H1 (cell line): Measurements from ENCODE around the gene CASTOR1. TPM values are rescaled to one million over a fixed set of nuclear protein-coding genes. Genes with fewer than 3 reads are reported as not detected.

ENCODE experiments used
- CTCF ChIA-PET: fragments of 300-600 bp; sonication (Branson Sonifier 250); formaldehyde crosslinking; loops from one replicate; lab custom pipeline; 2021; ENCODE audit not compliant: partially characterized antibody; lab: Charles Lee
- POLR2A ChIA-PET: fragments of 300-600 bp; sonication (Branson Sonifier 250); formaldehyde crosslinking; loops from one replicate; lab custom pipeline; 2021; ENCODE audit warnings: inconsistent platforms; ENCODE audit not compliant: partially characterized antibody; lab: Charles Lee
- DNase-seq, 2 experiments: peaks; one replicate each; pipeline versions ENCODE4 v3.0.0 to v3.0.0-alpha.2; 2010 to 2022; ENCODE audit warnings: low spot score in 2 of 2, low read depth in 1 of 2, mixed read lengths in 1 of 2
- FAIRE-seq: peaks from 2 replicates; lab custom pipeline; 2011; peaks lifted over from hg19 to GRCh38; lab: Jason Lieb, UNC
- H2AFZ ChIP-seq: 2 replicates; pipeline ENCODE4 v1.8.1; 2012; ENCODE audit warnings: low read length, inconsistent platforms
- H2AK5ac ChIP-seq: 2 replicates; pipeline ENCODE4 v1.6.1; 2013; ENCODE audit warnings: low read depth, low read length
- H2BK120ac ChIP-seq: replicated peaks from 2 replicates; pipeline ENCODE3; 2013; ENCODE audit warnings: low read depth, low read length, inconsistent platforms
- H2BK12ac ChIP-seq: 2 replicates; pipeline ENCODE4 v1.6.1; 2013; ENCODE audit warnings: low read depth, low read length
- H2BK15ac ChIP-seq: 2 replicates; pipeline ENCODE4 v1.6.1; 2013; ENCODE audit warnings: low read length
- H2BK20ac ChIP-seq: 2 replicates; pipeline ENCODE4 v1.6.1; 2013; ENCODE audit warnings: low read length
- H2BK5ac ChIP-seq: 2 replicates; pipeline ENCODE4 v1.6.1; 2013; ENCODE audit warnings: low read depth, low read length
- H3K14ac ChIP-seq: 2 replicates; pipeline ENCODE4 v1.6.1; 2013; ENCODE audit warnings: inconsistent platforms; ENCODE audit not compliant: insufficient read length
- H3K18ac ChIP-seq: 2 replicates; pipeline ENCODE4 v1.6.1; 2013; ENCODE audit warnings: low read length; ENCODE audit errors: extremely low read depth
- H3K23ac ChIP-seq: 2 replicates; pipeline ENCODE4 v1.6.1; 2013; ENCODE audit warnings: inconsistent platforms; ENCODE audit not compliant: insufficient read length
- H3K23me2 ChIP-seq: 2 replicates; pipeline ENCODE4 v1.6.1; 2013; ENCODE audit warnings: low read depth, low read length
- H3K27ac ChIP-seq: 2 replicates; pipeline ENCODE4 v1.6.1; 2011; ENCODE audit warnings: low read depth, low read length, inconsistent platforms
- H3K27me3 ChIP-seq, 4 experiments: replicated peaks in 1 of 4; 1 replicate in 1 of 4; 2 replicates in 3 of 4; pipeline versions ENCODE4 v1.6.1 to v1.8.1; 2011 to 2013; ENCODE audit warnings: low read length in 3 of 4, mild to moderate bottlenecking in 3 of 4, inconsistent platforms in 2 of 4, mixed read lengths in 2 of 4, moderate library complexity in 1 of 4; ENCODE audit not compliant: control insufficient read depth in 3 of 4, insufficient read depth in 3 of 4; ENCODE audit errors: extremely low read depth in 1 of 4
- H3K36me3 ChIP-seq, 4 experiments: 2 replicates each; pipeline versions ENCODE4 v1.6.1 to v1.8.1; 2011 to 2013; ENCODE audit warnings: mild to moderate bottlenecking in 4 of 4, low read length in 3 of 4, moderate library complexity in 2 of 4, control low read depth in 1 of 4, inconsistent platforms in 1 of 4; ENCODE audit not compliant: insufficient read depth in 4 of 4, control insufficient read depth in 2 of 4
- H3K4ac ChIP-seq: replicated peaks from 2 replicates; pipeline ENCODE3; 2013; ENCODE audit warnings: low read length, low read depth, mixed read lengths, inconsistent platforms; ENCODE audit not compliant: insufficient read length
- H3K4me1 ChIP-seq, 4 experiments: replicated peaks in 1 of 4; 1 replicate in 1 of 4; 2 replicates in 3 of 4; pipeline versions ENCODE4 v1.6.1 to v1.8.1; 2011 to 2013; ENCODE audit warnings: low read length in 3 of 4, inconsistent platforms in 2 of 4, mixed read lengths in 1 of 4; ENCODE audit not compliant: insufficient read depth in 4 of 4, control insufficient read depth in 3 of 4
- H3K4me2 ChIP-seq, 2 experiments: 2 replicates each; pipeline versions ENCODE4 v1.6.1 to v1.8.1; 2011 to 2013; ENCODE audit warnings: low read depth in 2 of 2, low read length in 2 of 2, control low read depth in 1 of 2, inconsistent platforms in 1 of 2, mild to moderate bottlenecking in 1 of 2; ENCODE audit not compliant: insufficient read depth in 1 of 2
- H3K4me3 ChIP-seq, 4 experiments: fragments of 200-600, 300-600 bp in 1 of 4; sonication (generic), shearing (Covaris generic), sonication (Bioruptor Twin) in 1 of 4; 2 replicates each; pipeline versions ENCODE4 v1.5.1 to v1.8.1; 2011 to 2016; ENCODE audit warnings: low read length in 4 of 4, low read depth in 3 of 4, control low read depth in 2 of 4, inconsistent platforms in 2 of 4, mild to moderate bottlenecking in 2 of 4, mixed read lengths in 1 of 4, moderate library complexity in 1 of 4; ENCODE audit not compliant: insufficient read depth in 2 of 4; ENCODE audit errors: extremely low read depth in 1 of 4
- H3K56ac ChIP-seq: replicated peaks from 2 replicates; pipeline ENCODE3; 2013; ENCODE audit warnings: low read depth, mild to moderate bottlenecking, mixed read lengths, low read length, inconsistent platforms; ENCODE audit not compliant: insufficient read length
- H3K79me1 ChIP-seq: 2 replicates; pipeline ENCODE4 v1.6.1; 2013; ENCODE audit warnings: low read depth, low read length, control low read depth
- H3K79me2 ChIP-seq, 2 experiments: 2 replicates each; pipeline versions ENCODE4 v1.6.1 to v1.8.1; 2012 to 2013; ENCODE audit warnings: low read length in 2 of 2, mild to moderate bottlenecking in 2 of 2, inconsistent platforms in 1 of 2; ENCODE audit not compliant: insufficient read depth in 2 of 2, control insufficient read depth in 1 of 2
- H3K9ac ChIP-seq, 4 experiments: replicated peaks in 1 of 4; 1 replicate in 1 of 4; 2 replicates in 3 of 4; pipeline versions ENCODE4 v1.6.1 to v1.8.1; 2011 to 2013; ENCODE audit warnings: low read depth in 3 of 4, low read length in 3 of 4, control low read depth in 2 of 4, mild to moderate bottlenecking in 2 of 4, moderate library complexity in 2 of 4, inconsistent platforms in 1 of 4; ENCODE audit errors: extremely low read depth in 1 of 4
- H3K9me3 ChIP-seq, 2 experiments: 2 replicates each; pipeline versions ENCODE4 v1.6.1 to v1.8.1; 2012 to 2013; ENCODE audit warnings: mild to moderate bottlenecking in 2 of 2, moderate library complexity in 2 of 2, control low read depth in 1 of 2, inconsistent platforms in 1 of 2, low read depth in 1 of 2, low read length in 1 of 2, mixed read lengths in 1 of 2; ENCODE audit not compliant: insufficient read depth in 2 of 2
- H4K20me1 ChIP-seq, 2 experiments: replicated peaks in 1 of 2; 2 replicates each; pipeline versions ENCODE3 to v1.8.1; 2011 to 2013; ENCODE audit warnings: inconsistent platforms in 2 of 2, low read length in 2 of 2, mild to moderate bottlenecking in 1 of 2; ENCODE audit not compliant: insufficient read depth in 2 of 2, control insufficient read depth in 1 of 2
- H4K5ac ChIP-seq: 2 replicates; pipeline ENCODE4 v1.6.1; 2013; ENCODE audit warnings: low read length, low read depth, mixed read lengths, inconsistent platforms; ENCODE audit not compliant: insufficient read length
- H4K8ac ChIP-seq: 2 replicates; pipeline ENCODE4 v1.8.0; 2013; ENCODE audit warnings: mild to moderate bottlenecking, moderate library complexity, low read length, inconsistent platforms; ENCODE audit not compliant: insufficient read depth; ENCODE audit errors: extremely low read depth
- H4K91ac ChIP-seq: replicated peaks from 2 replicates; pipeline ENCODE3; 2013; ENCODE audit warnings: low read length, mixed read lengths, inconsistent platforms; ENCODE audit not compliant: insufficient read length
- CHD1 ChIP-seq: IDR thresholded peaks from 2 replicates; pipeline ENCODE4 v1.6.1; 2012; ENCODE audit warnings: low read depth, low read length, improper control_type of control experiment
- CREB1 ChIP-seq: IDR thresholded peaks from 2 replicates; pipeline ENCODE4 v1.6.1; 2012; ENCODE audit warnings: inconsistent platforms
- EP300 ChIP-seq, 2 experiments: IDR thresholded peaks; 1 replicate in 1 of 2; 2 replicates in 1 of 2; pipeline ENCODE4 v1.6.1; 2011 to 2012; ENCODE audit warnings: low read depth in 2 of 2, low read length in 2 of 2, mild to moderate bottlenecking in 2 of 2, borderline replicate concordance in 1 of 2, inconsistent platforms in 1 of 2, moderate library complexity in 1 of 2
- MAFK ChIP-seq: IDR thresholded peaks from 2 replicates; pipeline ENCODE4 v1.6.1; 2012; ENCODE audit warnings: low read depth, mild to moderate bottlenecking, improper control_type of control experiment, low read length
- POLR2A ChIP-seq, 2 experiments: IDR thresholded peaks; 1 replicate in 1 of 2; 2 replicates in 1 of 2; pipeline ENCODE4 v1.6.1; 2011; ENCODE audit warnings: low read depth in 2 of 2, low read length in 2 of 2, mild to moderate bottlenecking in 2 of 2; ENCODE audit errors: control extremely low read depth in 1 of 2
- RXRA ChIP-seq: IDR thresholded peaks from 2 replicates; pipeline ENCODE4 v1.6.1; 2011; ENCODE audit warnings: low read depth, mild to moderate bottlenecking, low read length, moderate library complexity; ENCODE audit not compliant: insufficient read depth
- SIRT6 ChIP-seq: IDR thresholded peaks from one replicate; pipeline ENCODE4 v1.7.1; 2012; ENCODE audit warnings: low read length, inconsistent platforms
- SUZ12 ChIP-seq: fragments of 200-600 bp; sonication (generic); IDR thresholded peaks from 2 replicates; pipeline ENCODE4 v1.6.1; 2012; ENCODE audit warnings: mild to moderate bottlenecking, inconsistent platforms, low read length, moderate library complexity, mixed read lengths
- YY1 ChIP-seq: IDR thresholded peaks from 2 replicates; pipeline ENCODE4 v1.6.1; 2011; ENCODE audit warnings: low read depth, mild to moderate bottlenecking, low read length
- WGBS, 2 experiments: shearing (Covaris generic) in 1 of 2; methylation state at CpG; one replicate each; pipeline versions ENCODE4 v1.1.6 to v1.1.7; 2013 to 2015; ENCODE audit warnings: low lambda C conversion rate in 2 of 2, mixed read lengths in 2 of 2, inconsistent platforms in 1 of 2, low coverage in 1 of 2, missing lambda C conversion rate in 1 of 2; ENCODE audit not compliant: insufficient replicate concordance in 2 of 2, insufficient coverage in 1 of 2, insufficient read length in 1 of 2; ENCODE audit errors: extremely low coverage in 1 of 2, missing lambda C conversion rate in 1 of 2; 5-methylcytosine and 5-hydroxymethylcytosine counted together
- polyA plus RNA-seq, 7 experiments: library from polyadenylated mRNA; depleted of rRNA in 3 of 7; stranded (reverse) in 5 of 7; unstranded in 2 of 7; fragments of >200 nt in 5 of 7; fragments of 200-250 nt in 2 of 7; gene quantifications; 1 replicate in 5 of 7; 2 replicates in 1 of 7; 4 replicates in 1 of 7; pipeline versions ENCODE4 v1.2.1 to v1.2.3, GENCODE V29; 2011 to 2013; ENCODE audit warnings: missing spikeins in 2 of 7, mixed read lengths in 2 of 7
- total RNA-seq: library from RNA; stranded (reverse); fragmentation: NEBNext Ultra II Directional; extraction: Animal tissue kit (Norgen Biotek cat#: 25700); gene quantifications from 2 replicates; pipeline ENCODE4 v1.2.1, GENCODE V29; 2021
- TF ChIP-seq, protein P1 (sequence below): IDR thresholded peaks from 2 replicates; pipeline ENCODE4 v1.6.1; 2012; ENCODE audit warnings: inconsistent platforms
- TF ChIP-seq, protein P2 (sequence below): IDR thresholded peaks from 2 replicates; pipeline ENCODE4 v1.6.1; 2012; ENCODE audit warnings: inconsistent platforms

The CASTOR1 gene
- total and polyA plus RNA-seq, 2 of the 8 experiments (the other 6 are each of a cell fraction or from before 2014, with no cell fraction given), result 10.3 to 36.0 TPM

DNA sequence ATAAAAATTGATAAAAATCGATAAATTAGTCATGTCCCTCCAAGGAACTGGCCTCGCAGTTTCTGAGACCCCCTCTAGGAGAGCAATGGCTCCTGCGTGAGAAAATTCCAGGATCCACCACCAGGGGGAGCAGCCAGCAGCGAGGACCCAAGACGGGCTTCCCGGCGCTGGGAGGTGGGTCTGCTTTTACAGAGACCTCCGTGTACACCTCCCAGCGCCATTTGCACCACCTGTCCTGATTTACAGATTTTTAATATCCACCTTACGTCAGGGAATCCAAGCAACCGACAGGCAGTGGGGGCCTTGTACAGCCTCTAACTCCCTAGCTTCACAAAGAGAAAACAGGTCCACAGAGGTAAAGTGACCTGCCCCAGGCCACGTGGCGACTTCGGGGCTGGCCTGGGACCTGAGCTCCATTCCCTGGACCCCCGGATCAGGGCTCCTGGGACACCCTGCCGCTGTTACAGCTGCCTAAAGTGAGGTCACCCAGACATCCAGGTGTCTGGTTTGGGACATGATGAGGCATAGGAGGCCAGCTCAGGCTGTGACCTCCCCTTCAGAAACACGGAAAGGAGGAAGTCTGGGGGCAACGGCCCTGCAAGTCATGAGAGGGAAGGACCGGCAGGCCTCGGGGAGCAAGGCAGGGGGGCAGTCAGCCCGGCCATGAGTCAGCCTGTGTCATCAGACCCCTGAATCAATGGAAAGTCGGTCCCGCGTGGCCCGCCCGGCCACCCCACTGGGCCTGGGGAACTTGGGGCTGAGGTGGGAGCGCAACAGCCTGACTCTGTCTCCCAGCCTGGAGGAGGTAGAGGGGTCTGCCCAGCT lies 26.2 kb downstream of the CASTOR1 start:
- no peak overlapping the region for H3K27ac ChIP-seq
- TF ChIP-seq CREB1 (no peak), MAFK (no peak), RXRA (no peak), CHD1 (no peak), SIRT6 (no peak), YY1 (peak; percentile 88), POLR2A (IDR thresholded peaks at IDR 0.05; ENCODE audit: control extremely low read depth in 1 of 2, low read depth in 2 of 2, low read length in 2 of 2) (no peak), SUZ12 (no peak), EP300 (IDR thresholded peaks at IDR 0.05; ENCODE audit: borderline replicate concordance in 1 of 2, low read depth in 2 of 2, low read length in 2 of 2) (no peak)
- TF ChIP-seq, protein P1, sequence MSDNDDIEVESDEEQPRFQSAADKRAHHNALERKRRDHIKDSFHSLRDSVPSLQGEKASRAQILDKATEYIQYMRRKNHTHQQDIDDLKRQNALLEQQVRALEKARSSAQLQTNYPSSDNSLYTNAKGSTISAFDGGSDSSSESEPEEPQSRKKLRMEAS, result peak; percentile 82
- TF ChIP-seq, protein P2, sequence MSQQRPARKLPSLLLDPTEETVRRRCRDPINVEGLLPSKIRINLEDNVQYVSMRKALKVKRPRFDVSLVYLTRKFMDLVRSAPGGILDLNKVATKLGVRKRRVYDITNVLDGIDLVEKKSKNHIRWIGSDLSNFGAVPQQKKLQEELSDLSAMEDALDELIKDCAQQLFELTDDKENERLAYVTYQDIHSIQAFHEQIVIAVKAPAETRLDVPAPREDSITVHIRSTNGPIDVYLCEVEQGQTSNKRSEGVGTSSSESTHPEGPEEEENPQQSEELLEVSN, result peak; percentile 82

More for the DNA sequence above, 26.2 kb downstream of the CASTOR1 start:
- no peaks in the 10 kb centered on the region for H3K79me2 ChIP-seq
- H3K23me2 ChIP-seq, result no peaks in the 10 kb centered on the region
- H4K91ac ChIP-seq, result no peak overlapping the region
- WGBS, 2 experiments, result 50% methylated on average over 27 of the region's 27 CpGs; no CpG with 5 or more reads in 1 of the 2 experiments
- peak overlapping the region; percentile 64 for H3K18ac ChIP-seq
- no peak for FAIRE-seq
- H4K20me1 ChIP-seq, result no peaks in the 10 kb centered on the region
- H2BK12ac ChIP-seq, result peak overlapping the region; percentile 50; the same call in 1 of the 2 replicates
- no peak overlapping the region for H3K9ac ChIP-seq
- no peak overlapping the region for H3K23ac ChIP-seq
- no peak overlapping the region for H3K4ac ChIP-seq
- H3K14ac ChIP-seq, result no peak overlapping the region
- no peak overlapping the region for H2BK5ac ChIP-seq
- no peak overlapping the region for H2AK5ac ChIP-seq
- no peaks in the 10 kb centered on the region for H3K36me3 ChIP-seq
- peak overlapping the region; percentile 86; the same call in 1 of the 2 replicates for H4K8ac ChIP-seq
- no peak overlapping the region for H4K5ac ChIP-seq
- no peak overlapping the region for H2BK20ac ChIP-seq
- no peaks in the 10 kb centered on the region for H3K9me3 ChIP-seq
- no peak overlapping the region for H3K56ac ChIP-seq
- H3K4me1 ChIP-seq, result peaks cover 0 to 4% (median 2%) of the 10 kb centered on the region in 4 experiments; a peak in 6 of 7 replicates
- no peaks in the 10 kb centered on the region; a peak in 2 of 7 replicates for H3K27me3 ChIP-seq
- peak; percentile 66 to 98 for DNase-seq
- H2BK15ac ChIP-seq, result peak overlapping the region; percentile 25; the same call in 1 of the 2 replicates
- H2BK120ac ChIP-seq, result no peak overlapping the region
- no peak overlapping the region for H3K4me3 ChIP-seq
- ChIA-PET CTCF (interaction anchor here (0.7 to 2.4 kb wide), 32 partner anchors 11 to 238 kb away, joined by 3 to 14 read pairs (median 4); partner anchors contain the start of gene RNF215), POLR2A (interaction anchor here (1.1 to 1.4 kb wide), 3 partner anchors 15 to 94 kb away, joined by 3 to 5 read pairs (median 3); partner anchors contain the start of genes CCDC157 and SF3A1)
- no peak overlapping the region for H3K4me2 ChIP-seq
- no peaks in the 10 kb centered on the region for H3K79me1 ChIP-seq
- H2AFZ ChIP-seq, result peak overlapping the region; percentile 54; the same call in 1 of the 2 replicates
